GM18505 (cell line): ENCODE measurements around the gene NT5C1A.

ENCODE experiments used
- ATAC-seq: cut with Tn5 transposase; IDR thresholded peaks from one replicate; pipeline ENCODE4 v1.9.1; 2021; ENCODE audit not compliant: unreplicated experiment
- POLR2A ChIP-seq: IDR thresholded peaks from 4 replicates; pipeline ENCODE4 v1.6.1; 2011; ENCODE audit warnings: borderline replicate concordance; ENCODE audit not compliant: insufficient read depth, insufficient read length; ENCODE audit errors: extremely low read depth

Gene NT5C1A

GRCh38 chr1:39643705-39644104, 28.2 kb downstream of the NT5C1A start:
- no peak for ATAC-seq
- TF ChIP-seq POLR2A, result no peak

DNA sequence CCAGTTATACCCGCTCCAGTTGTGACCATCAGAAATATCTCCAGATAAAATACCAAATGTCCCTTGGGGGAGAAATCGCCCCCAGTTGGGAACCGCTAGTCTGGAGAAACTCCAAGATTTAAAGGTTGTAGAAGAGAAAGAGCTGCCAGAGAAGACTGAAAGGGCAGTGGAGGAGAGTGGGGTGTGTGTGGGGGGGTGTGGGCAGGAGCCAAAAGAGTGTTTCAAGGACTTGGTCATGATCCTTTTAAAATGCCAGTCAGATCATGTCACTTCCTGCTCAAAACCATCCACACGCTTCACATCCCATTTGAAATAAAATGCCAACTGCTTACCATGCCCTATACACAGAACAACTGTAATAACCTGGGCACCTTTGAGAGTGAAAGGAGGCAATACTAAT, 29.1 kb downstream of the NT5C1A start:
- no peak for ATAC-seq
- no peak for TF ChIP-seq POLR2A

DNA sequence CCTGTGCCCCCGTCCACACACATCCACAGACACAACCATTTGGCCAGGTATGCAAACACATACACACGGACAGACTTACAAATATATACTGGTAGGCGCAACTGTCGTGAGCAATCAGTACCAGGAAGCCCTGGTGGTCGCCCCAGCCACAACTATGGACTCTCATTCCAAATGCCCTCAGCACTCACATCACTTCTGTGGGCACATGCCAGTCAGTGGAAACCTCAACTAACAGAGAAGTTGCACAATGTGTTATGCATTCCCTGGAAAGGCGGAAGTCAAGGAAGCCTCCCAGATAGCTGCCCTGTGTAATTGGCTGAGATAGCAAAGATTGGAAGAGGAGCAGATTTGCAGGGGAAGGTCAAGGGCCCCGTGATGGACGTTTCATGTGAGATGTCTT, 31.0 kb downstream of the NT5C1A start:
- TF ChIP-seq POLR2A, result no peak
- no peak for ATAC-seq

GRCh38 chr1:39639305-39640130, 32.4 kb downstream of the NT5C1A start, which contains the start of gene HEYL:
Gene HEYL (minus strand): TSS chr1:39639643. CDS start chr1:39639625, 18 bp downstream.
- no peak for TF ChIP-seq POLR2A
- no peak for ATAC-seq

GRCh38 chr1:39638965-39639304, 33.0 kb downstream of the NT5C1A start:
- ATAC-seq, result no peak
- TF ChIP-seq POLR2A, result no peak

- no peak for TF ChIP-seq POLR2A
- ATAC-seq, result no peak
Measured at GRCh38 chr1:39637361-39637760, 34.5 kb downstream of the NT5C1A start.

DNA sequence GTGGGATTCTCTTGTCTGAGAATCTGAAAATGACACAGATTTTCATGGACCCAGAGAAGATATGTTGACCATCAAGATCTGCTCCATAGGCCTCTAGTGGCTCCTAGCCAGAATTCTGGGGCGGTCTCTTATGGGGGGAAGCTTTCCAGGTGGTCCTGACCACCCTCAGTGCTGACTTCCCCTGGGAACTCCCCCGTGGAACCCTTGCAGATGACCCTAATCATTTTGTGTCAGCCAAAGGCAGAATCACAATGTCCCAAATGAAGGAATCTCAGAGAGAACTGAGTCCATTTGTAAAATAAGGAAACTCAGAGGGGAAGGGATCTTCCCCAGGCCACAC, 36.1 kb downstream of the NT5C1A start:
- ATAC-seq, result no peak
- TF ChIP-seq POLR2A, result no peak

DNA sequence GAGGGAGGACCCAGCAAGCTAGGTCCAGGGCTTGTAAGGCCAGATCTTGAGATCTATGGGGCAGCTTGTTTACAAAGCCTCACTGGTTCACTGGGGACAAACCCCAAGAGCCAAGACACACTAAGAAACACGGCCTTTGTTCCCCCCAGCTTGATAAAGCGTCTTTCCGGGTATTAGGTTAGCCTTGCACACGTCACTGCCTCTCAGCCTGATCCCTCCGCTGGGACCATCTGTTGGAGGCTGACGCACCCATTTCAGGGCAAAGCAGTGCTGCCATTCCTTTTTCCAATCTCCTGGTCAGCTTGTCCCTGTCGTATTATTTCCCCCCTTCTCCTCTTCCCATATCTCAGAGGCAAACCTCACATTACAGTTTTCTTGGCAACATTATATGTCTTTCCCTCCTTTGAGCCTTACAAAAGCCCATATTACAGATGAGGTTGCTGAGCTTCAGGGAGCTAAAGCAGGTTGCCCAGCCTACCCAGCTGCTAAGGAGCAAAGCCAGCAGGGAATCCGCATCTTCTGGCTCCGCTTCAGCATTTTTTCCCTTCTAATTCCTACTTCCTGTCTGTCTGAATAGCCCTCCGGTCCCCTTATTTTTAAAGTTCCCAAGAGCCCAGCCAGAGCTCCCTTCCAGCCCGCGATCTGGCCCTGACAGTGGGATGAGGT, 36.6 kb downstream of the NT5C1A start:
- ATAC-seq, result no peak
- TF ChIP-seq POLR2A, result no peak

GRCh38 chr1:39633422-39633821, 38.5 kb downstream of the NT5C1A start:
- TF ChIP-seq POLR2A, result no peak
- no peak for ATAC-seq

DNA sequence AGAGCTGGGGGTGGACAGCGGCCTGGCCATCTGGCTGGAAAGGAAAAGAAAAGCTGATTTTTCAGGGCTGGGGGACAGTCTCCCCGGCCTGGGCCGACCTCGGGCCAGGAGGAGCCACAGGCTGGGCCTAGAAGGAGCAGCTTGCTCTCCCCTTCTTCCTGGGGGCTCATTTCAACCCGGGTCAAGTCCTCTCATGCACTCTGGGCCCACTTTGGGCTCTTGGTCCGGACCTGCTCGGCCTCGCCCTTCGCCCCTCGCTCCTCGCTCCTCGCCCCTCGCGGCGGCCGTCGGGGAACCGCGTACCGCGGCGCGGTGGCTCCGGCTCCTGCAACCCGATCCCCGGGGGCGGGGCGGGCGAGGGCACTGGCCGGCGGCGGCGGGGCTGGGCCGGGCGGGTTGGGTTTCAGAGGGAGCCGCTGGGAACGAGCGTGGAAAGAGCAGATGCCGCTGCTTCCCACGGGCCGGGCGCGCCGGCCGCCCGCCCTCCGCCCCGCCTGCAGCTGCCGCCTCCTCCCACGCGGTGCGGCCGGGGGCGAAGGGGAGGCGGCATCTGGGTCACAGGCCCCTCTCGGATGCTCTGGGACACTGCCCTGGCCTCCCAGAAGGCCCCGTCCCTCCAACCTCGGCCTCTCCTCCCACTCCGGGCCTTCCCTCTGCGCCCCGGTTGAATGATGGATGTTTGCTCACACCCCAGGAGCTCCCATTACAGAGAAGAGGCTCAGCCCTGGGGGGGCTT, 39.1 kb downstream of the NT5C1A start:
- TF ChIP-seq POLR2A, result no peak
- ATAC-seq, result no peak

DNA sequence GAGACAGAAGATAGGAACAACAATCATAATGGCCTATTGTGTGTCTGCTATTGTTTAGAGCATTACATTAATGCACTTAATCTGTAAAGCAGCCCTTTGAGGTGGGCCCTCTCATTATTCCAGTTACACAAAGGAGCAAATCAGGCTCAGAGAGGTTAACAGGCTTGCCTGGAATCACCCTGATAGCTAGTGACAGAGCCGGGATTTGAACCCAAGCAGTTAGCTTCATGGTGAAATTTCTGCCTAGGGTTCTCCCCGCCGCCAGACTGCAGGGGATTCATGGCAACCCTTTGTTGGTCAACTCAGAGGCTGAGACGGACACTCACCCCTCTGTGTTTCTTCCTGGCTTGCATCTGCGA, 39.6 kb downstream of the NT5C1A start:
- no peak for TF ChIP-seq POLR2A
- no peak for ATAC-seq

DNA sequence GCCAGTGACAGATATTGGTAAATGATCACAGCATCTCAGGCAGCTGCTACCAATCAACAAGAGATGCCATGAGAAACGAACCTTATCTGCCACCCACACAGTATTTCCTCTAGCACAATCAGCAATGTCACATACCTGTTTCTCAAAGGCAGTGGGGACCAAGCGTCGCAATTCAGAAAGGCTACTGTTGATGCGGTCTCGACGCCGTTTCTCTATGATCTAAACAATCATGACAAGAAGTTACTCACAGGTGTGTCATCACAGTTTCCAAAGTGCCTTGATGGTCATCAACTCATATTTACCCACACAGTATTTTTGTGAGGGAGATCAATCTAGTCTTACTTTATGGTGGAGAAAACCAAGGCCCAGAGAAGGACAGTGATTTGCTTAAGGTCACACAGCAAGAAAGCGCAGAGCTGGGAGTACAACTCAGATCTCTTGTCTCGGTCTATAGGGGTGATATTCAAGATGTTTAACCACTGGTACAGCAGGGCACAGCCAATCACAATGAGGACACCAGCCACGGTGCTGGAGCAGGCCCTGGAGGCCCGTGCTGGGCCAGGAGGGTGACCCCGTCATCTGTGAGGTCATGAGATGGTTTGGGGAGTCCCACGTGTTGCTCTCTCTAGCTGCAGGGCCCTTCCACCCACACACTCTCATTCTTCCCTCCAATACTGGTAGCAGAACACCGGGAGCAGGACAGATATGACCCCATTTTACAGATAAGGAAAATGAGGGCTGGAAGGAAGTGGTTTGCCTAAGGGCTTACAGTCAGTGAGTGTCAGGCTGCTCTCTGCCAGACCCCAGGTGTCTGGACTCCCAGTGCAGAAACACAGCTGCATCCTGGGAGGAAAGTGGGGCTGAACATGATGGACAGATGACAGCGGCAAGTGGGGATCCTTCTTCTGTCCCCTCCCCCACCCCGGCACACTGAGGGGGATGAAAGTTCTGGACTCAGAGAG, 40.3 kb downstream of the NT5C1A start:
- ATAC-seq, result no peak
- no peak for TF ChIP-seq POLR2A
